Esophagus squamous epithelium (tissue), 4 donors: Measurements from ENCODE around the gene ADAMTSL1.

ENCODE experiments used
- POLR2A ChIP-seq, 4 donors: fragments of 450-650 bp; IDR thresholded peaks; one replicate each; pipeline ENCODE4 v1.6.1; 2017; ENCODE audit warnings: antibody characterized with exemption in 4 of 4, mild to moderate bottlenecking in 4 of 4, moderate library complexity in 3 of 4
- TF ChIP-seq, protein P1 (sequence below), 6 experiments: fragments of 450-650 bp in 4 of 6; fragments of 200-600 bp in 2 of 6; sonication (generic) in 2 of 6; IDR thresholded peaks; one replicate each; pipeline ENCODE4 v1.5.1; 2016 to 2019; ENCODE audit warnings: antibody characterized with exemption in 6 of 6, mild to moderate bottlenecking in 4 of 6, moderate library complexity in 4 of 6

- TF ChIP-seq, protein P1, sequence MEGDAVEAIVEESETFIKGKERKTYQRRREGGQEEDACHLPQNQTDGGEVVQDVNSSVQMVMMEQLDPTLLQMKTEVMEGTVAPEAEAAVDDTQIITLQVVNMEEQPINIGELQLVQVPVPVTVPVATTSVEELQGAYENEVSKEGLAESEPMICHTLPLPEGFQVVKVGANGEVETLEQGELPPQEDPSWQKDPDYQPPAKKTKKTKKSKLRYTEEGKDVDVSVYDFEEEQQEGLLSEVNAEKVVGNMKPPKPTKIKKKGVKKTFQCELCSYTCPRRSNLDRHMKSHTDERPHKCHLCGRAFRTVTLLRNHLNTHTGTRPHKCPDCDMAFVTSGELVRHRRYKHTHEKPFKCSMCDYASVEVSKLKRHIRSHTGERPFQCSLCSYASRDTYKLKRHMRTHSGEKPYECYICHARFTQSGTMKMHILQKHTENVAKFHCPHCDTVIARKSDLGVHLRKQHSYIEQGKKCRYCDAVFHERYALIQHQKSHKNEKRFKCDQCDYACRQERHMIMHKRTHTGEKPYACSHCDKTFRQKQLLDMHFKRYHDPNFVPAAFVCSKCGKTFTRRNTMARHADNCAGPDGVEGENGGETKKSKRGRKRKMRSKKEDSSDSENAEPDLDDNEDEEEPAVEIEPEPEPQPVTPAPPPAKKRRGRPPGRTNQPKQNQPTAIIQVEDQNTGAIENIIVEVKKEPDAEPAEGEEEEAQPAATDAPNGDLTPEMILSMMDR (IDR thresholded peaks at IDR 0.05) = no peak
- no peak for TF ChIP-seq POLR2A (IDR thresholded peaks at IDR 0.05)
Measured at GRCh38 chr9:18461496-18461895, 12.5 kb upstream of the ADAMTSL1 start.
